GM18498 (cell line): ENCODE results near the gene WDR48.

Source experiments
- ATAC-seq: cut with Tn5 transposase; IDR thresholded peaks from one replicate; pipeline ENCODE4 v1.9.1; 2021; ENCODE audit warnings: mild to moderate bottlenecking, moderate library complexity; ENCODE audit not compliant: unreplicated experiment

Gene WDR48

DNA sequence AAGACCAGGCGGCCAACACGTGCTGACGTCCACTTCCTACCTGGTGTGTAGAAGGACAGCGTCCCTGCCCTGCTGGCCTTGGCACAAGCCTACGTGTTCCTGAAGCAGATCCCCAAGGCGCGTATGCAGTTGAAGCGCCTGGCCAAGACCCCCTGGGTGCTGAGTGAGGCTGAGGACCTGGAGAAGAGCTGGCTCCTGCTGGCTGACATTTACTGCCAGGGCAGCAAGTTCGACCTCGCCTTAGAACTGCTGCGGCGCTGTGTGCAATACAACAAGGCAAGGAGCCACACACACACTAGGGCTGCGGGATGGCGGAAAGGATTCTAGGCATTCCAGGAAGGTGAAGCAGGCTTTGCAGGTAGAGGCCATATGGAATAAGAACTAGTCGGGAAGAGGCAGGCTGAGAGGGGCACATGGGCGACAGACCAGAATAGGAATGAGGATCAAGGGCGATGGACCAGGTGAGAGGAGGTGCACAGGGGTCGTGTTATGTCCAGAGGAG lies 85.7 kb downstream of the WDR48 start:
- ATAC-seq, result no peak

DNA sequence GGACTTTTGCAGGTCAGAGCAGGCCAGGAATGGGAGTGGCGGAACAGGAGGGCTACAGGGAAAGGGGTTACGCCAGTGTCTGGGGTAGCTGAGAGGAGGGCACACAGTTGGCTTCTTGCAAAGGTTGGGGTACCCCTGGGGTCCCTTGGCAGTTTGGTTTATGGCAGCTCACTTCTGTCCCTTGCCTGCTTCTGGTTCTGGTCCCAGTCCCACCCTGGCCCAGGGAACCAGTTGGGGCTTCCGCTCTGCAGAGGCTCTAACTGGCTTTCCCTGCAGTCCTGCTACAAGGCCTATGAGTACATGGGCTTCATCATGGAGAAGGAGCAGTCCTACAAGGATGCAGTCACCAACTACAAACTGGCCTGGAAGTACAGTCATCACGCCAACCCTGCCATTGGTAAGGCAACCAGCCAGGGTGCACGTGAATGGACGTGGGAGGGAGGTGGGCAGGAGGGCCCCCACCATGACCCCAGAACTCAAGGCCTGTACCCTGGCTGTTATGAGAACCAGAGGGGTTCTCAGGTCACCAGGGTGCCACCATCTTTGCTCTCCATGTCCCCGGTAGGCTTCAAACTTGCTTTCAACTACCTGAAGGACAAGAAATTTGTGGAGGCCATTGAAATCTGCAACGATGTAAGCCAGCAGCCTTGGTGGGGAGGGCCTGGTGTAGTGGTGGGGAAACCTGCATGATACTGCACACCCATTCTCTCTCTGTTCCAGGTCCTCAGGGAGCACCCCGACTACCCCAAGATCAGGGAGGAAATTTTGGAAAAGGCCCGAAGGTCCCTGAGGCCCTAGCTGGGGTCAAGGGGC lies 86.4 kb downstream of the WDR48 start:
- no peak for ATAC-seq

DNA sequence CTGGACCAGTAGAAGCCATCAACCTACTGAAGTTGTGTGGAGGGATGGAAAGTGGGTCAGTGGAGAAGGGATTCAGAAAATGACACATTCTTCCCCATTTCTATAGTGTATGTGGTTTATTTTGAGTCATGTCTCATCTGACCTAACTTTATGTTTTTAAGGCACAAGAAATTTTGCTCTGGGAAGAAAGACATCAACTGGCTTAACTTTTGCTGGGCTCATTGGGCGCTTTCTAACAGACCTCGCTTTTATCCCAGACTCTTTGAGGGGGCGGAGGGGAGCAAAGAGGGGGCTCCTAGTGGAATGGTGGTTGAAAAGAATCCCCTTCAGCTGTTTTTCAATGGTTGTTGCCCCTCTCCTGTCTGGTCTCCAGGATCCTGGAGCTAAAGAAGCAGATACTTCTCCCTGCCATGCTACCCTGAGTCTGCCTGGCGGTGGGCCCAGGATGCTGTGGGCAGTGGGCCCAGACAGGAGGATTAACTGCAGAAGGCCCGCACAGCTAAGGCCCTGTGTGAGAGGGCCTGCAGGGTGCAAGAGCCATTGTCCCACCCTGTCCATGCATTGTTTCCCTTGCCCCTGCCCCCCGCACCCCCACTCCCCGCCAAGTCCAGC lies 87.1 kb downstream of the WDR48 start:
- ATAC-seq, result no peak

GRCh38 chr3:39139442-39139841 lies 87.6 kb downstream of the WDR48 start:
- no peak for ATAC-seq

DNA sequence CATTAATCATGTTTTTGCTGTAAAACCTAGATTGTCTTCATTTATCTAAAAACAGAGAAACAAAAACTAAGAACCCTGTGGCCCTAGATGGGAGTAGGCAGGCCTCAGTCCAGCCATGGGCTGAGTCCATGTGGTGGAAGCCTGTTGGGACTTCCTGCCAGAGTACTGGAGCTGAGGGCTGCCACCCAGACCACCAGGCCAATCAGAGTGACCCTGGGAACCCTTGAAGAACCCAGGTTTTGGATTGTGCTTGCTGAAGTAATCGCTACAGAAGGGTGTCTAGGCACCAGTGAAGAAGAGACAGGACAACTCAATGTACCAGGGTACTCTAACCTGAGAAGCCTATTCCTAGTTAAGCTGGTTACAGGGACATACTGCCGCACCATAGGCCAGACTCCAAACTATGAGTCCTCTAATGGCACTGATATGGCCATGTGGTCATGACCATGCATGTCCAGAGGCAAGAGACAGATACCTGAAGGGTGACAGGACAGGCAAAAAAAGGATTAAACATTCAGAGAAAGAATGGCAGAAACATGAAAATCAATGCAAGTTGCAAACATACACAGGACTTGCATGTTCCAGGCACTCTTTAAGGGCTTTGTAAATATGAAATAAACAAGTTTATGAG lies 88.6 kb downstream of the WDR48 start:
- no peak for ATAC-seq

DNA sequence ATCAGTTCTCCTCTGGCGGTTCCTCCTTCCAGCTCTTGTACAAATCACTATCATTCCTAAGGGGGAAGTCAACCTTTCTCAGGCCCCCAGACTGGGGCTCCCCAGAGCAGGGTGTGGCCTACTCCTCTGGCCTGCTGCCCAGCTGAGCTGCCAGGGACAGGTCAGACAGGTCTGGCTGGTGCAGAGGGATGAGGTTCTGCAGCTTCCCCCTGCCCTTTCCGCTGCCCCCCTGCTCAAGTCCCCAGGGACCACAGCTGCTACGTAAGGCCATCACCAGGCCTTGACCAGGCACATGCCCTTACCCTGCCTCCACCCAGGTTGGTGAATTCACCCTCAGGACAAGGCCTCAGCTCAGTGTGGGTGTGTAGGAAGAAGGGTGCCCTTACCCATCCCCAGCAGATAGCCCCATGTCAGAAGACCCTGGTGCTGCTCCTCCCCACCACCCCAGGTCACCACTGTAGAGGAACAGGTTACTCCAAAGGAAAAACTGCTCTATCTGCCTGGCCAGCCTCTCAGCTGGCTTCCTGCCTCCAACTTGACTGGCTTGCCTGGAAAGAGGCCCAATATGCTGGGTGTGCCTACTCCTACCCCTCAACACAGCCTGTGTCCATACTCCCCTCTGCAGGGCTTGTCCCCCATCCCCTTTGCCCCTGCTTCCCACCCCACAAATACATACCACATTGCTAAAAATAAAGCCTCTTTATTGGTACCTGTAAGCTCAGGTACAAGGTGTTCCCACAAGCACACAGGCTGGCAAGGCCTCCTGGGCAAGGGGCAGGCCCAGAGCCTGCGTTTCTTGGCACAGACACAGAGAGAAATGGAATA lies 89.6 kb downstream of the WDR48 start:
- ATAC-seq, result no peak

DNA sequence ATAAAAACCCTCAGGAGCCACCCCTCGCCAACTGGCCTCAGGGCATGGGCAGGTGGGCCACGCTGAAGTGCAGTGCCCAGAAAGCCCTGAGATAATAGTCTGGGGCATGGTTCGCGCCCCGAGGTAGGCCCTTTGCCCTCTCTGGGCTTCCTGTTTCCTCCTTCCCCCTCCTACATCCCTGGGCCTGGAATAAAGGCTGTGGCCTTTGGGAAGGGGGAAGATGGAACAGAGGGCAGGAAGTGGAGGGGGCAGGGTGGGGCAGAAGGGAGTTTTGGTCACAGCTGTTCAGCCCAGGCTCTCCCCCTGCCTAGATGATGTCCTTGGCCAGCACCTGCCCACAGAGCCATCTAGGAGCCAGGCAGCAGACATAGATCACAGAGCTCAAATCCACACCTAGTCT lies 90.3 kb downstream of the WDR48 start:
- no peak for ATAC-seq

- no peak for ATAC-seq
Measured at GRCh38 chr3:39143051-39143885, 91.5 kb downstream of the WDR48 start.

- no peak for ATAC-seq
Measured at GRCh38 chr3:39144095-39144747, 92.4 kb downstream of the WDR48 start.

DNA sequence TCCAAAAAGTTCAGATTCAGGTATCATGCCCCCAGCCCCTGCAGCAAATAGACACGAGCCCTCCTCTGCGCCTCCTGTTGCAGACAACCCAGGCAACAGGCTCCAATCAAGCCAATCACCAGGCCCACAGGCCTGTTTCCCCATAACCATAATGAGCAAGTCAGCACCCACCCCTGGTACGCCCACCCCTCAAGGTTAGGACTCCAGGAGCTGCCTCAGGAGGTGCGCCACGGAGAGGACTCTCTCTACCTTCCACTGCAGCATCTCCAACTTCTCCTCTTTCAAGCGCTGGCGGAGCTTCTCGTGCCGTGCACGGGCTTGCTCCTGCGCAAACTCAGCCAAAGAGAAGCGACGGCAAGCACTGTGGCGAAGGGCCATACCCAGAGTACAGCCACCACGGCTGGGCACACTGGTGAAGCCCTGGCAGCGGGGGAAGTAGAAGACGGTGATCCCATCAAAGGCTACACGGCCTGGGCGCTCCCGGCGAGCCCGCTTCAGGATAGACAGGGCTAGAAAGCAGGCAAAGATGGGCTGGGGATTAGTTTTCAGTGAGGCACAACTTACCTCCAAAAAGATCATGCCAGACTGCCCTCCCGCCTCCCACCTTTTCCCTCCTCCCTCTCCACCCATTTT lies 93.0 kb downstream of the WDR48 start:
- no peak for ATAC-seq

DNA sequence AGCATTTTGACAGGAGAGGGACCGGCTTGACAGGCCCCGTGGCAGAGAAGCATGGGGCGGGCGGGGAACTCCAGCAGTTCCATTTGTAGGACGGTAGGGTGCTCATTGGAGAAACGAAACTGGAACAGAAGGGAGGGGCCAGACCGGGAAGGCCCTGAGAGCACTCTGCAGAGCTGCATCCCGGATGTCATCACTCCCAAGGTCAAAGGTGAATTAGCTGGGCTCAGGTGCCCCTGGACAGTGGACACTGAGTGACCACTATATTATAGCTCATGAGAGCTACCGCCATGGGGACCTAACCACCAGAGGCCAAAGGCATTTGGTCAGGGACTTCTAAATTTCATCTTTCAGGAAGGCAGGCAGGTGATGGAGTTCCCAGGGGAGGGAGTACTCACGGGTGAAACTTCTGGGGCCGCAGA lies 94.3 kb downstream of the WDR48 start:
- ATAC-seq, result no peak
